KMS-11 (cell line): Measurements from ENCODE around the gene ADAT1.
A peak's percentile ranks its signal among the peaks of the same experiment; 100 is the strongest.

Source experiments
- H2AFZ ChIP-seq: fragments of 200-600 bp; sonication (generic); 2 replicates; pipeline ENCODE4 v1.6.1; 2016; ENCODE audit warnings: antibody characterized with exemption, mixed run types, low read depth
- H3K27ac ChIP-seq: fragments of 200-600 bp; sonication (generic); 2 replicates; pipeline ENCODE4 v1.6.1; 2016; ENCODE audit warnings: mild to moderate bottlenecking, mixed run types
- H3K27me3 ChIP-seq: fragments of 200-600 bp; sonication (generic); 2 replicates; pipeline ENCODE4 v1.6.1; 2017; ENCODE audit warnings: mild to moderate bottlenecking, low read depth, mixed run types, moderate library complexity; ENCODE audit not compliant: insufficient read depth
- H3K36me3 ChIP-seq: fragments of 200-600 bp; sonication (generic); 2 replicates; pipeline ENCODE4 v1.6.1; 2017; ENCODE audit warnings: mild to moderate bottlenecking, mixed run types; ENCODE audit not compliant: insufficient read depth
- H3K4me1 ChIP-seq: fragments of 200-600 bp; sonication (generic); 2 replicates; pipeline ENCODE4 v1.6.1; 2016; ENCODE audit warnings: mild to moderate bottlenecking, low read depth, mixed run types; ENCODE audit not compliant: poor library complexity, severe bottlenecking
- H3K4me2 ChIP-seq: fragments of 200-600 bp; sonication (generic); 2 replicates; pipeline ENCODE4 v1.7.0; 2016; ENCODE audit warnings: mild to moderate bottlenecking, mixed run types
- H3K4me3 ChIP-seq: fragments of 200-600 bp; sonication (generic); IDR thresholded peaks from 2 replicates; pipeline ENCODE4 v1.6.1; 2017; ENCODE audit warnings: low read depth, low read length, mixed read lengths; ENCODE audit not compliant: insufficient read depth
- H3K79me2 ChIP-seq: fragments of 200-600 bp; sonication (generic); 2 replicates; pipeline ENCODE4 v1.6.1; 2016; ENCODE audit warnings: low read depth, mixed run types; ENCODE audit not compliant: insufficient read depth
- H3K9ac ChIP-seq: fragments of 200-600 bp; sonication (generic); 2 replicates; pipeline ENCODE4 v1.6.1; 2016; ENCODE audit warnings: mild to moderate bottlenecking, mixed run types
- H4K20me1 ChIP-seq: fragments of 200-600 bp; sonication (generic); 2 replicates; pipeline ENCODE4 v1.6.1; 2016; ENCODE audit warnings: mild to moderate bottlenecking, mixed run types; ENCODE audit not compliant: insufficient read depth
- TF ChIP-seq, protein P1 (sequence below): fragments of 200-600 bp; sonication (generic); conservative IDR thresholded peaks from 2 replicates; pipeline ENCODE4 v1.6.1; 2017; ENCODE audit warnings: low read depth, mild to moderate bottlenecking, antibody characterized with exemption, low read length, moderate library complexity, mixed read lengths

ADAT1 gene

GRCh38 chr16:75559564-75560372 is 63.3 kb downstream of the ADAT1 start:
- Histone ChIP-seq H3K4me3 (no peak overlapping the region), H3K27me3 (no peaks in the 10 kb centered on the region), H3K9ac (no peak overlapping the region), H3K4me2 (no peak overlapping the region), H3K79me2 (no peaks in the 10 kb centered on the region), H2AFZ (no peak overlapping the region), H3K27ac (no peak overlapping the region), H3K4me1 (peaks cover 14% of the 10 kb centered on the region), H4K20me1 (no peaks in the 10 kb centered on the region), H3K36me3 (no peaks in the 10 kb centered on the region)
- TF ChIP-seq, protein P1, sequence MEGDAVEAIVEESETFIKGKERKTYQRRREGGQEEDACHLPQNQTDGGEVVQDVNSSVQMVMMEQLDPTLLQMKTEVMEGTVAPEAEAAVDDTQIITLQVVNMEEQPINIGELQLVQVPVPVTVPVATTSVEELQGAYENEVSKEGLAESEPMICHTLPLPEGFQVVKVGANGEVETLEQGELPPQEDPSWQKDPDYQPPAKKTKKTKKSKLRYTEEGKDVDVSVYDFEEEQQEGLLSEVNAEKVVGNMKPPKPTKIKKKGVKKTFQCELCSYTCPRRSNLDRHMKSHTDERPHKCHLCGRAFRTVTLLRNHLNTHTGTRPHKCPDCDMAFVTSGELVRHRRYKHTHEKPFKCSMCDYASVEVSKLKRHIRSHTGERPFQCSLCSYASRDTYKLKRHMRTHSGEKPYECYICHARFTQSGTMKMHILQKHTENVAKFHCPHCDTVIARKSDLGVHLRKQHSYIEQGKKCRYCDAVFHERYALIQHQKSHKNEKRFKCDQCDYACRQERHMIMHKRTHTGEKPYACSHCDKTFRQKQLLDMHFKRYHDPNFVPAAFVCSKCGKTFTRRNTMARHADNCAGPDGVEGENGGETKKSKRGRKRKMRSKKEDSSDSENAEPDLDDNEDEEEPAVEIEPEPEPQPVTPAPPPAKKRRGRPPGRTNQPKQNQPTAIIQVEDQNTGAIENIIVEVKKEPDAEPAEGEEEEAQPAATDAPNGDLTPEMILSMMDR, result no peak

GRCh38 chr16:75558846-75559401 is 64.2 kb downstream of the ADAT1 start:
- no peaks in the 10 kb centered on the region for H4K20me1 ChIP-seq
- no peak overlapping the region for H3K4me2 ChIP-seq
- no peaks in the 10 kb centered on the region for H3K36me3 ChIP-seq
- H3K4me1 ChIP-seq, result peaks cover 18% of the 10 kb centered on the region
- H2AFZ ChIP-seq, result no peak overlapping the region
- H3K9ac ChIP-seq, result no peak overlapping the region
- H3K27me3 ChIP-seq, result no peaks in the 10 kb centered on the region
- H3K27ac ChIP-seq, result no peak overlapping the region
- TF ChIP-seq, protein P1, result no peak
- H3K4me3 ChIP-seq, result no peak overlapping the region
- no peaks in the 10 kb centered on the region; the same call in 1 of the 2 replicates for H3K79me2 ChIP-seq

- TF ChIP-seq, protein P1, result no peak
- no peaks in the 10 kb centered on the region; the same call in 1 of the 2 replicates for H3K79me2 ChIP-seq
- H3K9ac ChIP-seq, result no peak overlapping the region
- peaks cover 19% of the 10 kb centered on the region for H3K4me1 ChIP-seq
- peak overlapping the region; percentile 67 for H2AFZ ChIP-seq
- no peaks in the 10 kb centered on the region for H4K20me1 ChIP-seq
- H3K4me2 ChIP-seq, result peak overlapping the region; percentile 78
- H3K27ac ChIP-seq, result peak overlapping the region; percentile 87; the same call in 1 of the 2 replicates
- no peaks in the 10 kb centered on the region for H3K36me3 ChIP-seq
- no peaks in the 10 kb centered on the region for H3K27me3 ChIP-seq
- no peak overlapping the region for H3K4me3 ChIP-seq
Measured at GRCh38 chr16:75556431-75556950, 66.6 kb downstream of the ADAT1 start.

- Histone ChIP-seq H3K4me1 (peaks cover 19% of the 10 kb centered on the region), H2AFZ (peak within 1 kb of the TSS; percentile 67), H3K4me3 (no peak within 1 kb of the TSS), H3K36me3 (no peaks in the 10 kb centered on the region), H3K9ac (peak within 1 kb of the TSS; percentile 81), H3K79me2 (no peaks in the 10 kb centered on the region; the same call in 1 of the 2 replicates), H3K4me2 (peak within 1 kb of the TSS; percentile 78), H3K27ac (peak within 1 kb of the TSS; percentile 87), H4K20me1 (no peaks in the 10 kb centered on the region), H3K27me3 (no peaks in the 10 kb centered on the region)
- TF ChIP-seq, protein P1, result no peak
Measured at GRCh38 chr16:75555707-75556430, 67.2 kb downstream of the ADAT1 start, which contains the start of gene TMEM231. TMEM231 (minus strand) TSS chr16:75556252; CDS start chr16:75556209, 43 bp downstream.
